NOMO-1 treated with dmso at 0.1 percent for 144 hours (cell line): ENCODE data around the gene TTC7B.

Experiments used
- DNase-seq: peaks from one replicate; lab custom pipeline; 2025; ENCODE audit not compliant: unreplicated experiment; lab: John Stamatoyannopoulos, UW

Gene TTC7B

GRCh38 chr14:90518069-90518940 lies 297.9 kb downstream of the TTC7B start:
- no peak for DNase-seq

GRCh38 chr14:90517076-90517841 lies 299.0 kb downstream of the TTC7B start:
- no peak for DNase-seq

GRCh38 chr14:90514566-90514965 lies 301.7 kb downstream of the TTC7B start:
- no peak for DNase-seq

- DNase-seq: no peak
Observed at GRCh38 chr14:90514015-90514398, 302.2 kb downstream of the TTC7B start.

GRCh38 chr14:90513161-90514014 lies 302.8 kb downstream of the TTC7B start:
- no peak for DNase-seq

- DNase-seq: no peak
Observed at GRCh38 chr14:90512329-90512991, 303.8 kb downstream of the TTC7B start.

GRCh38 chr14:90511795-90512328 lies 304.4 kb downstream of the TTC7B start:
- DNase-seq: no peak

- DNase-seq: no peak
Observed at GRCh38 chr14:90511252-90511651, 305.0 kb downstream of the TTC7B start.

- no peak for DNase-seq
Observed at GRCh38 chr14:90510159-90510558, 306.1 kb downstream of the TTC7B start.

GRCh38 chr14:90509403-90509802 lies 306.8 kb downstream of the TTC7B start:
- no peak for DNase-seq

GRCh38 chr14:90508536-90509254 lies 307.5 kb downstream of the TTC7B start:
- no peak for DNase-seq

GRCh38 chr14:90508036-90508435 lies 308.2 kb downstream of the TTC7B start:
- DNase-seq: no peak

GRCh38 chr14:90507428-90507827 lies 308.8 kb downstream of the TTC7B start:
- no peak for DNase-seq

- DNase-seq: no peak
Observed at GRCh38 chr14:90506748-90507147, 309.5 kb downstream of the TTC7B start.

GRCh38 chr14:90505531-90505930 lies 310.7 kb downstream of the TTC7B start:
- no peak for DNase-seq

- no peak for DNase-seq
Observed at GRCh38 chr14:90504643-90505042, 311.6 kb downstream of the TTC7B start.

- DNase-seq: no peak
Observed at GRCh38 chr14:90503582-90503981, 312.6 kb downstream of the TTC7B start.

- no peak for DNase-seq
Observed at GRCh38 chr14:90502760-90503159, 313.5 kb downstream of the TTC7B start.

GRCh38 chr14:90500665-90501370 lies 315.4 kb downstream of the TTC7B start:
- no peak for DNase-seq
